ENCODE results near the gene DAPK2.

DNA sequence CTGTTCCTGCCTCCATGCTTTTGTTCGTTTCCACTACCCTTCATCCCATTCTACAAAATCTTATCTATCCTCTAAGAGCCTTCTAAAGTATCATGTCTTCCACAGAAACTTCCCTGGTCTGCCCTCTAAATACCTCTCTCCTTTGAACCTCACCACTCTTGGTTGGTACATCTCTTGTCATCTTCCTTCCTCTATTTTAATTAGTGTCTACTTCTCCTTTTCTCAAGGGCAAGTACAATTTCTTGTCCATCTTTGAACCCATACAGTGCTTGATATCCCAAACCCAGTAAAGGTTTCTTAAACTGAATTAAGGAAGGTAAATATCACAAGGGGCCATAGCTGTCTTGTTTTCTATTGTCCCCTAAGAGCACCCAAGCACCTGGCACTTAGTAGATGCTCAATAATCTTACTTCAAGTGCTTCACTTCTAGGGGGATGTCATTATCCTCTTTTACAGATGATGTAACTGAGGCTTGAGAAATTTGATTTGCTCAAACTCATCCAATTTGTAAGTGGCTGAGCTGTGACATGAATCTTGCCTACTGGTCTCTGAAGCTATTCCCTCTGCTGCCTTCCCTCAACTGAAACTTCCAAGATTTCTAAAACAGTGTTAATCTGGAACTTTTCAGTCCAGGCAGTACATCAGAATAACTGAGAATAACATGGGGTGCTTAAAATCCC lies 2.6 kb upstream of the DAPK2 start:
- TF ChIP-seq, protein P1, sequence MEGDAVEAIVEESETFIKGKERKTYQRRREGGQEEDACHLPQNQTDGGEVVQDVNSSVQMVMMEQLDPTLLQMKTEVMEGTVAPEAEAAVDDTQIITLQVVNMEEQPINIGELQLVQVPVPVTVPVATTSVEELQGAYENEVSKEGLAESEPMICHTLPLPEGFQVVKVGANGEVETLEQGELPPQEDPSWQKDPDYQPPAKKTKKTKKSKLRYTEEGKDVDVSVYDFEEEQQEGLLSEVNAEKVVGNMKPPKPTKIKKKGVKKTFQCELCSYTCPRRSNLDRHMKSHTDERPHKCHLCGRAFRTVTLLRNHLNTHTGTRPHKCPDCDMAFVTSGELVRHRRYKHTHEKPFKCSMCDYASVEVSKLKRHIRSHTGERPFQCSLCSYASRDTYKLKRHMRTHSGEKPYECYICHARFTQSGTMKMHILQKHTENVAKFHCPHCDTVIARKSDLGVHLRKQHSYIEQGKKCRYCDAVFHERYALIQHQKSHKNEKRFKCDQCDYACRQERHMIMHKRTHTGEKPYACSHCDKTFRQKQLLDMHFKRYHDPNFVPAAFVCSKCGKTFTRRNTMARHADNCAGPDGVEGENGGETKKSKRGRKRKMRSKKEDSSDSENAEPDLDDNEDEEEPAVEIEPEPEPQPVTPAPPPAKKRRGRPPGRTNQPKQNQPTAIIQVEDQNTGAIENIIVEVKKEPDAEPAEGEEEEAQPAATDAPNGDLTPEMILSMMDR (IDR thresholded peaks at IDR 0.05), result no peak
- no peak for TF ChIP-seq POLR2AphosphoS5 (IDR thresholded peaks at IDR 0.05)
